Measurements from ENCODE around the gene PKP4.

The PKP4 gene

GRCh38 chr2:158723921-158724802, 267.4 kb downstream of the PKP4 start:
- Histone ChIP-seq H3K27me3 (ENCODE audit: insufficient read depth, low read length) (peaks cover 6% of the 10 kb centered on the region; the same call in 1 of the 2 replicates), H3K27ac (ENCODE audit: low read depth, low read length) (no peak overlapping the region), H2AFZ (ENCODE audit: low read length, unreplicated experiment) (no peak overlapping the region), H3K4me3 (ENCODE audit: low read depth, low read length) (no peak overlapping the region), H3K4me1 (ENCODE audit: control insufficient read depth, insufficient read depth, low read length, unreplicated experiment) (peaks cover 5% of the 10 kb centered on the region), H3K79me2 (ENCODE audit: control insufficient read depth, insufficient read depth, low read length, unreplicated experiment) (no peaks in the 10 kb centered on the region), H3K36me3 (ENCODE audit: insufficient read depth, low read length) (no peaks in the 10 kb centered on the region)

- H2AFZ ChIP-seq (ENCODE audit: low read length, unreplicated experiment), result no peak overlapping the region
- H3K27ac ChIP-seq (ENCODE audit: low read depth, low read length), result no peak overlapping the region
- peaks cover 5% of the 10 kb centered on the region for H3K4me1 ChIP-seq (ENCODE audit: control insufficient read depth, insufficient read depth, low read length, unreplicated experiment)
- no peaks in the 10 kb centered on the region for H3K36me3 ChIP-seq (ENCODE audit: insufficient read depth, low read length)
- no peaks in the 10 kb centered on the region for H3K79me2 ChIP-seq (ENCODE audit: control insufficient read depth, insufficient read depth, low read length, unreplicated experiment)
- peaks cover 7% of the 10 kb centered on the region for H3K27me3 ChIP-seq (ENCODE audit: insufficient read depth, low read length)
- H3K4me3 ChIP-seq (ENCODE audit: low read depth, low read length), result no peak overlapping the region
Observed at GRCh38 chr2:158724803-158725381, 268.1 kb downstream of the PKP4 start.

- Histone ChIP-seq H3K36me3 (ENCODE audit: insufficient read depth, low read length) (no peaks in the 10 kb centered on the region), H3K79me2 (ENCODE audit: control insufficient read depth, insufficient read depth, low read length, unreplicated experiment) (no peaks in the 10 kb centered on the region), H3K27ac (ENCODE audit: low read depth, low read length) (no peak overlapping the region), H3K4me3 (ENCODE audit: low read depth, low read length) (no peak overlapping the region), H3K27me3 (ENCODE audit: insufficient read depth, low read length) (peaks cover 12% of the 10 kb centered on the region), H2AFZ (ENCODE audit: low read length, unreplicated experiment) (no peak overlapping the region), H3K4me1 (ENCODE audit: control insufficient read depth, insufficient read depth, low read length, unreplicated experiment) (peaks cover 5% of the 10 kb centered on the region)
Observed at GRCh38 chr2:158725441-158725891, 268.7 kb downstream of the PKP4 start.

GRCh38 chr2:158726911-158727592, 270.3 kb downstream of the PKP4 start:
- H2AFZ ChIP-seq (ENCODE audit: low read length, unreplicated experiment), result no peak overlapping the region

GRCh38 chr2:158728422-158728821, 271.7 kb downstream of the PKP4 start:
- Histone ChIP-seq H3K4me1 (ENCODE audit: control insufficient read depth, insufficient read depth, low read length, unreplicated experiment) (peaks cover 5% of the 10 kb centered on the region), H3K27ac (ENCODE audit: low read depth, low read length) (no peak overlapping the region), H3K79me2 (ENCODE audit: control insufficient read depth, insufficient read depth, low read length, unreplicated experiment) (no peaks in the 10 kb centered on the region), H2AFZ (ENCODE audit: low read length, unreplicated experiment) (no peak overlapping the region), H3K27me3 (ENCODE audit: insufficient read depth, low read length) (peaks cover 35% of the 10 kb centered on the region), H3K36me3 (ENCODE audit: insufficient read depth, low read length) (no peaks in the 10 kb centered on the region), H3K4me3 (ENCODE audit: low read depth, low read length) (no peak overlapping the region)

More at GRCh38 chr2:158726911-158727592, 270.3 kb downstream of the PKP4 start:
- H3K4me3 ChIP-seq (ENCODE audit: low read depth, low read length), result no peak overlapping the region
- peaks cover 5% of the 10 kb centered on the region for H3K4me1 ChIP-seq (ENCODE audit: control insufficient read depth, insufficient read depth, low read length, unreplicated experiment)
- H3K27me3 ChIP-seq (ENCODE audit: insufficient read depth, low read length), result peaks cover 23% of the 10 kb centered on the region
- no peaks in the 10 kb centered on the region for H3K36me3 ChIP-seq (ENCODE audit: insufficient read depth, low read length)
- H3K79me2 ChIP-seq (ENCODE audit: control insufficient read depth, insufficient read depth, low read length, unreplicated experiment), result no peaks in the 10 kb centered on the region
- H3K27ac ChIP-seq (ENCODE audit: low read depth, low read length), result no peak overlapping the region

- Histone ChIP-seq H3K27ac (ENCODE audit: low read depth, low read length) (no peak overlapping the region), H3K36me3 (ENCODE audit: insufficient read depth, low read length) (no peaks in the 10 kb centered on the region), H3K27me3 (ENCODE audit: insufficient read depth, low read length) (peaks cover 40% of the 10 kb centered on the region), H3K4me3 (ENCODE audit: low read depth, low read length) (no peak overlapping the region), H2AFZ (ENCODE audit: low read length, unreplicated experiment) (no peak overlapping the region), H3K79me2 (ENCODE audit: control insufficient read depth, insufficient read depth, low read length, unreplicated experiment) (no peaks in the 10 kb centered on the region), H3K4me1 (ENCODE audit: control insufficient read depth, insufficient read depth, low read length, unreplicated experiment) (peaks cover 4% of the 10 kb centered on the region)
Observed at GRCh38 chr2:158729451-158729850, 272.7 kb downstream of the PKP4 start.

GRCh38 chr2:158729873-158730620, 273.3 kb downstream of the PKP4 start:
- no peaks in the 10 kb centered on the region for H3K4me1 ChIP-seq (ENCODE audit: control insufficient read depth, insufficient read depth, low read length, unreplicated experiment)
- H2AFZ ChIP-seq (ENCODE audit: low read length, unreplicated experiment), result no peak overlapping the region
- no peak overlapping the region for H3K27ac ChIP-seq (ENCODE audit: low read depth, low read length)
- no peaks in the 10 kb centered on the region for H3K79me2 ChIP-seq (ENCODE audit: control insufficient read depth, insufficient read depth, low read length, unreplicated experiment)
- peaks cover 46% of the 10 kb centered on the region for H3K27me3 ChIP-seq (ENCODE audit: insufficient read depth, low read length)
- H3K36me3 ChIP-seq (ENCODE audit: insufficient read depth, low read length), result no peaks in the 10 kb centered on the region
- no peak overlapping the region for H3K4me3 ChIP-seq (ENCODE audit: low read depth, low read length)

GRCh38 chr2:158730621-158731140, 273.9 kb downstream of the PKP4 start:
- no peaks in the 10 kb centered on the region for H3K36me3 ChIP-seq (ENCODE audit: insufficient read depth, low read length)
- H3K27me3 ChIP-seq (ENCODE audit: insufficient read depth, low read length), result peaks cover 51% of the 10 kb centered on the region
- H2AFZ ChIP-seq (ENCODE audit: low read length, unreplicated experiment), result no peak overlapping the region
- H3K4me3 ChIP-seq (ENCODE audit: low read depth, low read length), result no peak overlapping the region
- H3K4me1 ChIP-seq (ENCODE audit: control insufficient read depth, insufficient read depth, low read length, unreplicated experiment), result no peaks in the 10 kb centered on the region
- no peak overlapping the region for H3K27ac ChIP-seq (ENCODE audit: low read depth, low read length)
- no peaks in the 10 kb centered on the region for H3K79me2 ChIP-seq (ENCODE audit: control insufficient read depth, insufficient read depth, low read length, unreplicated experiment)

GRCh38 chr2:158731386-158731785, 274.6 kb downstream of the PKP4 start:
- Histone ChIP-seq H3K4me1 (ENCODE audit: control insufficient read depth, insufficient read depth, low read length, unreplicated experiment) (no peaks in the 10 kb centered on the region), H3K27me3 (ENCODE audit: insufficient read depth, low read length) (peaks cover 56% of the 10 kb centered on the region), H3K27ac (ENCODE audit: low read depth, low read length) (no peak overlapping the region), H3K36me3 (ENCODE audit: insufficient read depth, low read length) (no peaks in the 10 kb centered on the region), H3K79me2 (ENCODE audit: control insufficient read depth, insufficient read depth, low read length, unreplicated experiment) (no peaks in the 10 kb centered on the region), H3K4me3 (ENCODE audit: low read depth, low read length) (no peak overlapping the region), H2AFZ (ENCODE audit: low read length, unreplicated experiment) (no peak overlapping the region)

Measured in ACC112 (cell line).